Thyroid gland (tissue), 4 donors: ENCODE data around the gene RUFY3.

Source experiments
- CTCF ChIP-seq, 6 experiments: fragments of 200-600 bp in 3 of 6; fragments of 450-650 bp in 3 of 6; sonication (generic) in 3 of 6; IDR thresholded peaks; one replicate each; pipeline ENCODE4 v1.5.1; 2016 to 2019; ENCODE audit warnings: antibody characterized with exemption in 6 of 6, mild to moderate bottlenecking in 2 of 6, inconsistent platforms in 1 of 6, moderate library complexity in 1 of 6
- POLR2A ChIP-seq, 2 donors: fragments of 450-650 bp; IDR thresholded peaks; one replicate each; pipeline ENCODE4 v1.6.1; 2017; ENCODE audit warnings: antibody characterized with exemption in 2 of 2, mild to moderate bottlenecking in 2 of 2, moderate library complexity in 1 of 2

GRCh38 chr4:70802928-70803580 lies 81.3 kb downstream of the RUFY3 start:
- TF ChIP-seq CTCF (IDR thresholded peaks at IDR 0.05) (no peak), POLR2A (IDR thresholded peaks at IDR 0.05) (no peak)
